NCI-H1105 treated with DMSO at 0.1 percent for 48 hours (cell line): ENCODE data around the gene CD63.

Experiments used
- DNase-seq: peaks from one replicate; lab custom pipeline; 2025; lab: John Stamatoyannopoulos, UW

The CD63 gene

DNA sequence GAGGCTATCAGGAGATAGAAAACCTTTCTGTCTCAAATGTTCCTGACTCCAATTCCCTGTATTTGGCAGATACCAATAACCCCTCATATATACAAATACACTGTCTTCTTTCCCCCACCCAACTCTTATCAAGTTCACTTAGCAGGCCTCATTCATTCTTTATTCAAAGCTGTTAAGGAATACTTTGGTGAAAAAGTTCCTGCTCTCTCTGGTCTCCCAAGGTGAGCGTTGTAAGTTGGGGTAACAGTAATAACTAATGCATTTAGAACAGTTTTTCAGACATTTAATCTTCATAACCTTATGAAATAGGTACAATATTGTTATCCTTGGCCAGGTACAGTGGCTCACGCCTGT, 10.2 kb upstream of the CD63 start:
- DNase-seq: no peak

DNA sequence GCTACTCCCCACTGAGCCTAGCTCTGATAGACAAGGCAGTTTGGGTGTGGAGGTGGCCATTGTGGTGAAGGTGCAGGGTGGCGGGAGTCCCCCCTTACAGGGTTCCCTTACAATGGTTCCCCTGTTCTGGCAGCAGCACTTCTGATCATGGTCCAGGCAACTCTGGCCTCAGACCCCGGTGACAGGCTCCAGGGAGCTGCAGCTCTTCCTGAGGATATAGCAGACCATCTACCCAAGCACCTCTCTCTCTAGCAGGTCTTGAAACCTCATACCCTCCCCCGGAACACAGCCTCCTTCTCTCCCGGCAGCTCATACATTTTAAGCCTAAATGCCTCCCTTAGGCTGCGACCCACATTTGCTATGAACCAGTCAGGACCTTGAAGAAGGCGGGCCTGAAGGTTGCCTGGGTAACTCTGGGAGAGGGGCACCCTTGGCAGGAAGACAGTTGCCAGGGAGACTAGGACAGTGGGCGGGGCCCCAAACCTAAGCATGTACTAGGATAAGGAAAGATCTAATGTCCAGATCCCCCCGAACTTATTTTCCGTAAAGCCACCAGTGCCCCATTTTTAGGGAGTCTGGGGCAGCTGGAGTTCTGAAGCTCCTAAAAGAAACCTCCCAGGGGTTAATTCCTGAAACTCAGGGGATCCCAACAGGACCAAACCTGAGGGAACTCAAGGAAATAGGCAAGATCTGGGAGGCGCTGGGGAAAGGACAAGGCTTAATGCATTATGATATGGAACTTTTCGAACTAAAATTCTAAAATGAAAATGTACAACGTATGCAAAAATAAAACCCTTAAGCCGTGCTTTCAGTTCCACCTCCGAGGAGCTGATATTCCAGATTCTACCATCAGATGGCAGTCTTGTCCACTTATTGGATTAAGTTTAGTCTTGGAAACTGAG, 9.6 kb upstream of the CD63 start:
- peak; percentile 83 for DNase-seq

- peak; percentile 22 for DNase-seq
Measured at GRCh38 chr12:55737581-55738122, 8.8 kb upstream of the CD63 start.

- DNase-seq: peak; percentile 35
Measured at GRCh38 chr12:55736780-55737580, 8.2 kb upstream of the CD63 start.

GRCh38 chr12:55736076-55736475, 7.3 kb upstream of the CD63 start:
- no peak for DNase-seq

DNA sequence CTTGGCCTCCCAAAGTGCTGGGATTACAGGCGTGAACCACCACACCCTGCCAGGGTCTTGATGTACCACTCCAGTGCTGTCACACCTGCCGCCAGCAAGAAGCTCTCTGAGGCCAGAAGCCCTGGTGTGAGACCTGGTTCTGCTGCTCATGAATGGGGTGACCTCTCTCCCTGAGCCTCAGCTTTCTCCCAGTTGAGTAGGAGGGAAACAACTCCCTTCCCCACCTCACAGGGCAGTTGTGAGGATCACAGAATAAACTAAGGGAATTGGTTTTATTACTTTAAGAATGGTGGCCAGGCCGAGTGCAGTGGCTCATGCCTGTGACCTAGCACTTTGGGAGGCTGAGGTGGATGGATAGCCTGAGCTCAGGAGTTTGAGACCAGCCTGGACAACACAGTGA, 5.8 kb upstream of the CD63 start:
- no peak for DNase-seq

- no peak for DNase-seq
Measured at GRCh38 chr12:55733858-55734257, 5.0 kb upstream of the CD63 start.

DNA sequence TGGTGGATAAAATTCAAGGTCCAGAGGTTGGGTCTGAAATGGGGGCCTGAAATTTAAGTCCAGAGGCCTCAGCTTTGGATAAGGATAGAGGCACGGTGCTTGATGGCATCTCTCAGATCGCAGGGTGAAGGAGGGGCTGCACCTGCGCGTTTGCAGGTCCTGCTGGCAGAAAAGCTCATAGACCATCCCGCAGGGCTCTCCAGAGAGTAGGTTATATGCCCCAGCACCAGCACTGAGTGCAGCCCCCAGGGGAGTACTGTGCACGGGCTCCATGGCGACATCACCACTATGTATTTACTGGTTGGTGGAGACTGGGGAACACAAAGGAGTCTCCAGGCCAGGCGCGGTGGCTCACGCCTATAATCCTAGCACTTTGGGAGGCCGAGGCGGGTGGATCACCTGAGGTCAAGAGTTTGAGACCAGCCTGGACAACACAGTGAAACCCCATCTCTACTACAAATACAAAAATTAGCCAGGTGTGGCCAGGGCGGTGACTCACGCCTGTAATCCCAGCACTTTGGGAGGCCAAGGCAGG, 4.3 kb upstream of the CD63 start:
- DNase-seq: no peak

DNA sequence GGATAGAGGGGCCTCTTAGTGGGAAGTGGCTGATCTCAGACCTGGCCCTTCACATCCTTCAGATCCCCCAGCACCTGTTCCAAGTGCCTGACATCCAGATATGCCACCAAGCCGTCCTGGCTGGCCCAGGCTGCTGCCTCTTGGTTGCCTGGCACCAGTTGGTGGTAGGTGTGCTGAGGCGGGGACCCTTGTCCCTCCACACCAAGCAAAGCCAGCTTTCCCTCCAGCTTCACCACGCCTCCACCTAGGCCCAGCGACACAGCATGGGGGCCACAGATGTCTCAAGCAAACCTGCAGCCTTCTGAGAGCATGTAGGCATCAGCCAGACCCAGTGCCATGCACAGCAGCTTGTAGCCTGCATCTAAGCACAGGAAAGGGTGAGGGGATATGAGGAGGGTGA, 3.5 kb upstream of the CD63 start:
- DNase-seq: no peak

DNA sequence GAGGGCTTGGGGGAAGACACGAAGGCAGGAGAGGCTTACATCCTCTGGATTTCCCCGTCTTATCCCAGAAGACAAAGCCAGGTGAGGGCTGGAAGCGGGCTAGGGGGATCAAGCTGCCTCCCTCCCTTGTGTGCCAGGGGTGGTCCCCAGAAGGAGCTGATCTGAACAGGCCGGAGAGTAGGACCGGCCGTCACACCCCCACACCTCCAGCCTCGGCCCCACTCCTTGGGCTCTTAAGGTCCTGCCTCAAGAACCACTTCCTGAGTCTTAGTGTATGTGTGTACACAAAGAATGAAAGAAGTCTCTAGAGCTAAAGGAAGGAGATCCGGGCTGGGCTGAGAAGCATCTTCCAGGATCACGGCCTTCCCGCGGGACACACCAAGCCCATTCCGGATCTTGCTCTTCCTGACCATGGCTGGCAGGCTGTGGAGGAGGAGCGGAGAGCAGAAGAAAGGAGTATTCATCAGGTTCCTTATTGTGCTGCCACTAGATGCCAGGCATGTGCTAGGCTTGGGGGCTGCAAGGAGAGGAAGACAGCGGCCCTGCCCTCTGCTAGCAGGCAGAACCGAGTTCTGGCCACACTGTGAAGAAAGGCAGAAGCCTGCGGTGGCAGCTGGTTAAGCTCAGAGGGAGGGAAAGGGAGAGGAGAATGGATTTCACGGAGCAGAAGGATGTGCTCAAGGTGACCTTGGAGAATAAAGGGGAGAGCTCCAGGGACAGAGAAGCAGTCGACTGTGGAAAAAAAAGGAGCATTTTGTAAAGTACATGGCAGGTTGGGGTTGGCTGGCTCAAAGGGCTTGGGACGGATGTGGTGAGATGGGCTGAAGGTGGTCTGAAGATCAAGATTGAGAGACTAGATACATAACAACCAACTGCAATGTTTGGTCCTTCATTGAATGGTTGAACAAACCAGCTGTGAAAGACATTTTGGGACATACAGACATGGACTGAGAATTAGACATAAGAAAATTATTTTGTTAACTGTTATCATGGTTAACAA, 1.3 kb upstream of the CD63 start:
- DNase-seq: no peak

GRCh38 chr12:55728186-55728938, 447 bp downstream of the CD63 start:
- peak; percentile 20 for DNase-seq

GRCh38 chr12:55727643-55728185, 1.1 kb downstream of the CD63 start:
- no peak for DNase-seq

DNA sequence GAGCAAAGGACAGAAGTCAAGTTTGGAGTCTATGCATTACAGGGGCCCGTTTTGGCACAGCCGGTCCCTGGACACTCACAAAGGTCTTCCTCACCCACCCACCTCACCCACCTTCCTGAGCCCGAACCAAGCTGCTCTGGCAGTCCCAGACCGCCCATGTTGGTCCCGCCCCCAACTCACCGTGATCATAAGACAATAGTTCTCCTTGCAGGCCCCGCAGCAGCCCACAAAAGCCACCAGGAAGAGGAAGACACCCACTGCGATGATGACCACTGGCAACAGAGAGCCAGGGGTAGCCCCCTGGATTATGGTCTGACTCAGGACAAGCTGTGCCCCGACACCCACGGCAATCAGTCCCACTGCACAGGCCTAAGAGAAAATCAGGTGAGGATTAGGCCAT, 1.8 kb downstream of the CD63 start:
- DNase-seq: no peak

- no peak for DNase-seq
Measured at GRCh38 chr12:55725556-55725955, 3.3 kb downstream of the CD63 start.

GRCh38 chr12:55724940-55725309, 3.9 kb downstream of the CD63 start:
- no peak for DNase-seq

DNA sequence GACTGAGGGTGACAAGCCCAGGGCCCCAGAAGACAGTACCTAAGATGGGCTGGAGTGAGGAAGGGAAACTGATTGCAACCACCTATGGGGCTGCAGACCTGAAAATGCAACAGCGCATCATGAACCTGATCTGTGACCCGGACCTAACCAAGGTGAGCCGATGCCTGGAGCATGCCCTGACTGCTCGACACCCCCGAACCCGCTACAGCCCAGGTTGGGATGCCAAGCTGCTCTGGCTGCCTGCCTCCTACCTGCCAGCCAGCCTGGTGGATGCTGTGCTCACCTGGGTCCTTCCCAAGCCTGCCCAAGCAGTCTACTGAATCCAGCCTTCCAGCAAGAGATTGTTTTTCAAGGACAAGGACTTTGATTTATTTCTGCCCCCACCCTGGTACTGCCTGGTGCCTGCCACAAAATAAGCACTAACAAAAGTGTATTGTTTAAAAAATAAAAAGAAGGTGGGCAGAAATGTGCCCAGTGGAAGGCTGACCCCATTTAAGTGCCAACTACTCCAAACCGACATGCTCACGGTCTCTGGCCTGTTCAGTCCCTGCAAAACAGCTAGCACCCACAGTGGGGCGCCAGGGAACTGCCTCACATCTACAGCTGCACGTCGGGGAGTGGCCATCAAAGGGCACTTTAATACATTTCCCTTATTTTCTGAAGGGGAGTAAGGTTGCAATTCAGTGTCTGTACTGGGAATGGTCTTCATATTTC, 4.4 kb downstream of the CD63 start:
- no peak for DNase-seq

DNA sequence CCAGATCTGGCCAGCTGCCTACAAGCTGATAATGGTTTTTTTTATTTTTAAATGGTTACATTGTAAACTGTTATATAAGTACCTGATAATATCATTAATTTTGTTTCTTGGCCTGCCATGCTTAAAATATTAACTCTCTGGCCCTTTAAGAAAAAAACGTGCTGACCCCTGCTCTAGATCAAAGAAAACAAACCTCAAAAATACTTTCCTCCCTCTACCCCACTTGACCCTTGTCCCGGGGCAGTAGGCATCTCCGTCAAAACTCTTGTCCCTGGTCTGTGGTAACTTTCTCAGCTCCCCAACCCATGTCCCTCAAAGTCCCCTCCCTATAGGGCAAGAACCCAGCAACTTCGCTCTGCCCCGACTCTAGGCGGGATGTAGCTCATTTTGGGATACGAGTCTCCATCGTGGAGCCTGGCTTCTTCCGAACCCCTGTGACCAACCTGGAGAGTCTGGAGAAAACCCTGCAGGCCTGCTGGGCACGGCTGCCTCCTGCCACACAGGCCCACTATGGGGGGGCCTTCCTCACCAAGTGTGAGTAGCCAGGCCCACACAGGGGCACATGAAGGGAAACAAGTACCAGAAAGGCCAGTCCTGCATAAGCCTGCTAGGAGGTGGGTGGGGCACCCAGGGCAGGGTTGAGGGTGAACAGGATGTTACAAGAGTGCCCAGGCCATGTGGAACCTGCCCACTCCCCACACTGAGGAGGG, 5.1 kb downstream of the CD63 start:
- DNase-seq: no peak

GRCh38 chr12:55722948-55723347, 5.9 kb downstream of the CD63 start:
- no peak for DNase-seq

DNA sequence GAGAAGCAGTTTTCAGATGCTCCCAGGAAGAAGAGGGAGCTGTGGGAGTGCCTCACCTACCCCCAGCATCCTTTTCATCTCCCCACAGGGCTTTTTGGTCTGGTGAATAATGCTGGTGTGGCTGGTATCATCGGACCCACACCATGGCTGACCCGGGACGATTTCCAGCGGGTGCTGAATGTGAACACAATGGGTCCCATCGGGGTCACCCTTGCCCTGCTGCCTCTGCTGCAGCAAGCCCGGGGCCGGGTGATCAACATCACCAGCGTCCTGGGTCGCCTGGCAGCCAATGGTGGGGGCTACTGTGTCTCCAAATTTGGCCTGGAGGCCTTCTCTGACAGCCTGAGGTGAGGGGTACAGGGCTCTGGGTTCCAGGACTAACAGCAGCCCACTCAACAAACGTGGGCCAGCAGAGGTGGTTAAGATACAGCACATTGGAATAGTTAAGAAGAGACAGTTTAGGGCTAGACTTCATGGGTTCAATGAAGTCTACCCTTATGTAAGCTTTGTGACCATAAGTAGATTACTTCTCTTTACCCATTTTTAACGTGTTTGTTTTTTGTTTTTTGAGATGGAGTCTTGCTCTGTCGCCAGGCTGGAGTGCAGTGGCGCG, 7.1 kb downstream of the CD63 start:
- DNase-seq: no peak
